GM12878 (cell line): ENCODE results near the gene LY6G6D. TPM values are rescaled to one million over a fixed set of nuclear protein-coding genes. Genes with fewer than 3 reads are reported as not detected.

Experiments used
- ATAC-seq: fragments of 200-7000 bp; cut with Tn5 transposase; 3 replicates; pipeline ENCODE4 v1.9.1; 2020; ENCODE audit warnings: mild to moderate bottlenecking, moderate library complexity
- BruUV-seq: library from RNA; stranded (reverse); fragments of 400-500 nt; replicated peaks from 2 replicates; lab custom pipeline; 2021; lab: Mats Ljungman, UMichigan
- CTCF ChIA-PET: fragments of 300-600 bp; sonication (Branson Sonifier 250); formaldehyde crosslinking; extraction: SDS; loops from one replicate; lab custom pipeline; 2021; ENCODE audit warnings: inconsistent platforms; lab: Yijun Ruan, JAX
- POLR2A ChIA-PET: fragments of 350-600 bp; formaldehyde crosslinking; extraction: SDS; loops from one replicate; lab custom pipeline; 2021; ENCODE audit warnings: inconsistent platforms; lab: Charles Lee
- RAD21 ChIA-PET: fragments of 300-600 bp; sonication (Branson Sonifier 250); formaldehyde crosslinking; loops from one replicate; lab custom pipeline; 2023; ENCODE audit warnings: antibody characterized with exemption; ENCODE audit not compliant: unreplicated experiment; lab: Charles Lee
- SMC1A ChIA-PET: fragments of 300-600 bp; sonication (Branson Sonifier 250); formaldehyde crosslinking; loops from one replicate; lab custom pipeline; 2023; ENCODE audit not compliant: unreplicated experiment, uncharacterized antibody; lab: Charles Lee
- DNase-seq: peaks from one replicate; pipeline ENCODE4 v3.0.0-alpha.2; 2011; ENCODE audit warnings: low read depth, low spot score
- FAIRE-seq: peaks from 3 replicates; lab custom pipeline; 2011; peaks lifted over from hg19 to GRCh38; lab: Jason Lieb, UNC
- H2AFZ ChIP-seq: 2 replicates; pipeline ENCODE4 v1.6.0; 2011; ENCODE audit warnings: low read depth, low read length, control low read depth; ENCODE audit not compliant: control insufficient read depth
- H3K27ac ChIP-seq: 2 replicates; pipeline ENCODE4 v1.5.1; 2011; ENCODE audit warnings: control low read depth; ENCODE audit not compliant: control insufficient read depth, insufficient read depth
- H3K27me3 ChIP-seq, 2 experiments: replicated peaks in 1 of 2; 2 replicates each; pipeline versions ENCODE4 v1.6.0 to v1.6.1; 2011; ENCODE audit warnings: low read length in 1 of 2; ENCODE audit not compliant: control insufficient read depth in 2 of 2, insufficient read depth in 2 of 2
- H3K36me3 ChIP-seq, 2 experiments: 2 replicates each; pipeline ENCODE4 v1.5.1; 2011; ENCODE audit warnings: low read length in 1 of 2; ENCODE audit not compliant: control insufficient read depth in 2 of 2, insufficient read depth in 2 of 2
- H3K4me1 ChIP-seq: 2 replicates; pipeline ENCODE4 v1.6.1; 2011; ENCODE audit warnings: mild to moderate bottlenecking, low read length, moderate library complexity, mixed read lengths; ENCODE audit not compliant: control insufficient read depth, insufficient read depth
- H3K4me2 ChIP-seq: 2 replicates; pipeline ENCODE4 v1.6.0; 2011; ENCODE audit warnings: control low read depth; ENCODE audit not compliant: control insufficient read depth, insufficient read depth
- H3K4me3 ChIP-seq: fragments of 200-600 bp; sonication (generic); 2 replicates; pipeline ENCODE4 v1.5.1; 2016
- H3K79me2 ChIP-seq: 2 replicates; pipeline ENCODE4 v1.6.0; 2011; ENCODE audit warnings: low read length; ENCODE audit not compliant: control insufficient read depth, insufficient read depth
- H3K9ac ChIP-seq: 2 replicates; pipeline ENCODE4 v1.8.0; 2011; ENCODE audit warnings: low read length, control low read depth, mixed read lengths; ENCODE audit not compliant: control insufficient read depth, insufficient read depth
- H3K9me3 ChIP-seq: replicated peaks from 3 replicates; pipeline ENCODE4 v1.5.1; 2011; ENCODE audit warnings: mild to moderate bottlenecking, low read length; ENCODE audit not compliant: control insufficient read depth, insufficient read depth
- H4K20me1 ChIP-seq: 2 replicates; pipeline ENCODE4 v1.6.0; 2011; ENCODE audit not compliant: control insufficient read depth, insufficient read depth
- CHD1 ChIP-seq: IDR thresholded peaks from 2 replicates; pipeline ENCODE4 v1.6.1; 2012; ENCODE audit warnings: low read depth, low read length, improper control_type of control experiment
- CHD4 ChIP-seq: fragments of 200-600 bp; sonication (generic); IDR thresholded peaks from 2 replicates; pipeline ENCODE4 v1.6.1; 2016; ENCODE audit warnings: mild to moderate bottlenecking
- DPF2 ChIP-seq: fragments of 450-650 bp; IDR thresholded peaks from 2 replicates; pipeline ENCODE4 v1.6.1; 2017; ENCODE audit warnings: mild to moderate bottlenecking
- ESRRA ChIP-seq: IDR thresholded peaks from 2 replicates; pipeline ENCODE4 v1.6.1; 2012; ENCODE audit warnings: mild to moderate bottlenecking, low read length, improper control_type of control experiment
- LARP7 ChIP-seq: fragments of 450-650 bp; IDR thresholded peaks from 2 replicates; pipeline ENCODE4 v1.6.1; 2017; ENCODE audit warnings: mild to moderate bottlenecking
- MEF2A ChIP-seq: IDR thresholded peaks from 2 replicates; pipeline ENCODE4 v1.6.1; 2011; ENCODE audit warnings: low read depth, mild to moderate bottlenecking, low read length, moderate library complexity; ENCODE audit not compliant: insufficient read depth
- MTA2 ChIP-seq: fragments of 450-650 bp; IDR thresholded peaks from 2 replicates; pipeline ENCODE4 v1.6.1; 2016; ENCODE audit warnings: low read depth, mild to moderate bottlenecking, moderate library complexity
- MYB ChIP-seq: fragments of 150-350 bp; IDR thresholded peaks from 2 replicates; pipeline ENCODE4 v1.6.1; 2014; ENCODE audit warnings: mild to moderate bottlenecking, low read depth, low read length, borderline replicate concordance
- RAD51 ChIP-seq: fragments of 450-650 bp; IDR thresholded peaks from 2 replicates; pipeline ENCODE4 v1.6.1; 2016; ENCODE audit warnings: moderate library complexity, mild to moderate bottlenecking, inconsistent platforms
- TAF1 ChIP-seq: IDR thresholded peaks from 2 replicates; pipeline ENCODE4 v1.6.1; 2011; ENCODE audit warnings: mild to moderate bottlenecking, low read depth, low read length, borderline replicate concordance
- ZNF24 ChIP-seq: fragments of 450-650 bp; IDR thresholded peaks from 2 replicates; pipeline ENCODE4 v1.6.1; 2017; ENCODE audit warnings: antibody characterized with exemption, mild to moderate bottlenecking
- ZNF592 ChIP-seq: fragments of 450-650 bp; IDR thresholded peaks from 2 replicates; pipeline ENCODE4 v1.6.1; 2017; ENCODE audit warnings: mild to moderate bottlenecking, moderate library complexity
- ZNF622 ChIP-seq: fragments of 450-650 bp; IDR thresholded peaks from 2 replicates; pipeline ENCODE4 v1.6.1; 2017; ENCODE audit warnings: mild to moderate bottlenecking, inconsistent platforms
- ZSCAN29 ChIP-seq: fragments of 450-650 bp; IDR thresholded peaks from 2 replicates; pipeline ENCODE4 v1.6.1; 2017; ENCODE audit warnings: mild to moderate bottlenecking, moderate library complexity
- ZZZ3 ChIP-seq: IDR thresholded peaks from 2 replicates; pipeline ENCODE4 v1.6.1; 2011; ENCODE audit warnings: low read depth; ENCODE audit not compliant: control insufficient read depth, insufficient read length
- WGBS: methylation state at CpG from one replicate; pipeline ENCODE4 v1.1.6; 2016; ENCODE audit warnings: low lambda C conversion rate; ENCODE audit not compliant: insufficient replicate concordance, insufficient coverage; ENCODE audit errors: missing lambda C conversion rate; 5-methylcytosine and 5-hydroxymethylcytosine counted together
- in situ Hi-C: fragments of 300-500 bp; cut with MboI; formaldehyde crosslinking; loops from 9 replicates; pipeline ENCODE4 v1.14.3; 2018; ENCODE audit warnings: mixed read lengths
- intact Hi-C: fragments of 100-400 bp; cut with micrococcal nuclease; formaldehyde crosslinking; loops from one replicate; pipeline ENCODE4 v1.14.2; 2022; ENCODE audit not compliant: unreplicated experiment
- polyA plus RNA-seq, 11 experiments: library from polyadenylated mRNA; depleted of rRNA in 4 of 11; unstranded in 6 of 11; stranded (reverse) in 5 of 11; fragments of >200 nt; fragmentation: Nextera tagmentation in 4 of 11; fragmentation: Illumina TruSeq in 1 of 11; extraction: Ambion mirVana in 4 of 11; extraction: Trizol in 1 of 11; gene quantifications; 1 replicate in 1 of 11; 2 replicates in 10 of 11; pipeline versions ENCODE4 v1.2.1 to v1.2.3, GENCODE V29; 2011 to 2016; ENCODE audit warnings: inconsistent platforms in 2 of 11, missing spikeins in 2 of 11, low read depth in 1 of 11
- total RNA-seq, 4 experiments: library from RNA; depleted of rRNA in 3 of 4; stranded (reverse); fragments of >200 nt in 3 of 4; fragmentation: Illumina TruSeq in 1 of 4; extraction: Trizol in 1 of 4; gene quantifications; 2 replicates each; pipeline versions ENCODE4 v1.2.1 to v1.2.3, GENCODE V29; 2013 to 2021
- TF ChIP-seq, protein P1 (sequence below): IDR thresholded peaks from 2 replicates; pipeline ENCODE4 v1.6.1; 2011; ENCODE audit warnings: borderline replicate concordance, low read depth, mild to moderate bottlenecking, moderate library complexity, low read length; ENCODE audit not compliant: insufficient read depth, poor library complexity, severe bottlenecking
- TF ChIP-seq, protein P2 (sequence below): fragments of 450-650 bp; IDR thresholded peaks from 2 replicates; pipeline ENCODE4 v1.6.1; 2017; ENCODE audit warnings: antibody characterized with exemption, mild to moderate bottlenecking, moderate library complexity

Gene LY6G6D
- total and polyA plus RNA-seq, 10 of the 15 experiments (the other 5 are each of a cell fraction or from before 2014, with no cell fraction given), result not detected

- ChIA-PET CTCF (interaction anchor here (1.1 kb wide), 1 partner anchor 190 kb away, joined by 3 read pairs; no protein-coding TSS in a partner anchor), RAD21 (no interaction called here), POLR2A (no interaction called here), SMC1A (interaction anchor here (0.6 kb wide), 1 partner anchor 42 kb away, joined by 3 read pairs; no protein-coding TSS in a partner anchor)
- H3K9me3 ChIP-seq, result no peaks in the 10 kb centered on the region
- H3K4me2 ChIP-seq, result no peak overlapping the region
- H3K9ac ChIP-seq, result no peak overlapping the region
- peaks cover 7 to 35% of the 10 kb centered on the region in 2 experiments; a peak in 3 of 4 replicates for H3K36me3 ChIP-seq
- no peaks in the 10 kb centered on the region for H3K27me3 ChIP-seq
- H3K4me3 ChIP-seq, result no peak overlapping the region
- no peaks in the 10 kb centered on the region for H4K20me1 ChIP-seq
- 84% methylated on average over 14 of the region's 14 CpGs for WGBS
- ATAC-seq (no peak), DNase-seq (no peak), FAIRE-seq (no peak)
- H2AFZ ChIP-seq, result no peak overlapping the region
- BruUV-seq, result no TSS peak
- no peak overlapping the region for H3K27ac ChIP-seq
- H3K79me2 ChIP-seq, result no peaks in the 10 kb centered on the region
- intact Hi-C loops (no loop called here), in situ Hi-C loops (no loop called here)
- H3K4me1 ChIP-seq, result no peaks in the 10 kb centered on the region
- no peak for TF ChIP-seq ZNF592
- no peak for TF ChIP-seq ESRRA
- no peak for TF ChIP-seq CHD4
- TF ChIP-seq, protein P1, sequence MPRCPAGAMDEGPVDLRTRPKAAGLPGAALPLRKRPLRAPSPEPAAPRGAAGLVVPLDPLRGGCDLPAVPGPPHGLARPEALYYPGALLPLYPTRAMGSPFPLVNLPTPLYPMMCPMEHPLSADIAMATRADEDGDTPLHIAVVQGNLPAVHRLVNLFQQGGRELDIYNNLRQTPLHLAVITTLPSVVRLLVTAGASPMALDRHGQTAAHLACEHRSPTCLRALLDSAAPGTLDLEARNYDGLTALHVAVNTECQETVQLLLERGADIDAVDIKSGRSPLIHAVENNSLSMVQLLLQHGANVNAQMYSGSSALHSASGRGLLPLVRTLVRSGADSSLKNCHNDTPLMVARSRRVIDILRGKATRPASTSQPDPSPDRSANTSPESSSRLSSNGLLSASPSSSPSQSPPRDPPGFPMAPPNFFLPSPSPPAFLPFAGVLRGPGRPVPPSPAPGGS, result no peak
- TF ChIP-seq MTA2, result no peak
- TF ChIP-seq, protein P2, sequence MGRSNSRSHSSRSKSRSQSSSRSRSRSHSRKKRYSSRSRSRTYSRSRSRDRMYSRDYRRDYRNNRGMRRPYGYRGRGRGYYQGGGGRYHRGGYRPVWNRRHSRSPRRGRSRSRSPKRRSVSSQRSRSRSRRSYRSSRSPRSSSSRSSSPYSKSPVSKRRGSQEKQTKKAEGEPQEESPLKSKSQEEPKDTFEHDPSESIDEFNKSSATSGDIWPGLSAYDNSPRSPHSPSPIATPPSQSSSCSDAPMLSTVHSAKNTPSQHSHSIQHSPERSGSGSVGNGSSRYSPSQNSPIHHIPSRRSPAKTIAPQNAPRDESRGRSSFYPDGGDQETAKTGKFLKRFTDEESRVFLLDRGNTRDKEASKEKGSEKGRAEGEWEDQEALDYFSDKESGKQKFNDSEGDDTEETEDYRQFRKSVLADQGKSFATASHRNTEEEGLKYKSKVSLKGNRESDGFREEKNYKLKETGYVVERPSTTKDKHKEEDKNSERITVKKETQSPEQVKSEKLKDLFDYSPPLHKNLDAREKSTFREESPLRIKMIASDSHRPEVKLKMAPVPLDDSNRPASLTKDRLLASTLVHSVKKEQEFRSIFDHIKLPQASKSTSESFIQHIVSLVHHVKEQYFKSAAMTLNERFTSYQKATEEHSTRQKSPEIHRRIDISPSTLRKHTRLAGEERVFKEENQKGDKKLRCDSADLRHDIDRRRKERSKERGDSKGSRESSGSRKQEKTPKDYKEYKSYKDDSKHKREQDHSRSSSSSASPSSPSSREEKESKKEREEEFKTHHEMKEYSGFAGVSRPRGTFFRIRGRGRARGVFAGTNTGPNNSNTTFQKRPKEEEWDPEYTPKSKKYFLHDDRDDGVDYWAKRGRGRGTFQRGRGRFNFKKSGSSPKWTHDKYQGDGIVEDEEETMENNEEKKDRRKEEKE, result no peak
- no peak for TF ChIP-seq TAF1
- no peak for TF ChIP-seq ZSCAN29
- TF ChIP-seq RAD51, result no peak
- no peak for TF ChIP-seq LARP7
- TF ChIP-seq ZZZ3, result no peak
- no peak for TF ChIP-seq CHD1
- TF ChIP-seq MYB, result no peak
- no peak for TF ChIP-seq MEF2A
- TF ChIP-seq ZNF622, result no peak
- no peak for TF ChIP-seq DPF2
- TF ChIP-seq ZNF24, result no peak
These were observed 27.1 kb upstream of the LY6G6D start for GRCh38 chr6:31687860-31688693.
